ENCODE data around the gene SOX13. TPM values are rescaled to one million over a fixed set of nuclear protein-coding genes. Genes with fewer than 3 reads are reported as not detected.

Gene SOX13
- total RNA-seq, 1 experiment from 2014 or later = 53.0 TPM

DNA sequence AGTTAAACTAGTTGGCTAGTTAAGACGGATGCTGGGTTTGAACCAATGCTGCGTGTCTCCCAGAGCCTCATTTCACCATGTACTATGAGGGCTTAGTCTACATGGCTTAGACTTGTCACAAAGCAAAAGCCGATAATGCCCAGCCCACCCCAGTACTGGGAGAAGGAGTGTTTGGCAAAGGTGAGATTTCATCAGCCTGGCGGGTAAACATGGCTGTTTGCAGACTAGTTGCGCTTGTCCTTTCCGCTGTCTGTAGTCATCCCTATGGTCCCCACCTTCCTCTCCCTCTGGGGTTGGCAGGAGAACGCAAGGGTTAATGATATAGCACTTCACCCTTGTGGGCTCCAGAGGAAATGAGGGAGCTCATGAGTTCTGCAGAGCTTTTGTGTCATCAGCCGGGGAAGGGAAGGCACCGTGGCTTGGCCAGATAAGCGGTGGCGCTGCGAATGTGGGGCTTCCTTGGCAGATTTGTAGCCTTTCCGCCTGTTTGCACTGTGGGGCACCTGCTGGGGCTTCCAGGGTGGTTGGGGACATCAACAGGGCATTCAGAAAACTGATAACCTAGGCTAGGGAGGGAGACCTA, 29.2 kb downstream of the SOX13 start:
- no peaks in the 10 kb centered on the region for H3K9me3 ChIP-seq (ENCODE audit: control insufficient read depth, insufficient read depth, low read depth, low read length)
- ATAC-seq = no peak
- no peaks in the 10 kb centered on the region for H3K27me3 ChIP-seq (ENCODE audit: control insufficient read depth, insufficient read depth, low read length)
- BruUV-seq (replicated peaks) = no TSS peak
- H3K27ac ChIP-seq (ENCODE audit: low read length) = 0 out of 2 replicates have a peak overlapping the region, but pooled peaks have one; percentile 5
- ChIA-PET POLR2A (no interaction called here), CTCF (no interaction called here)
- in situ Hi-C loops (cut with HindIII; ENCODE audit: low pct_unique_long_range_greater_than_20kb, low sequenced_read_pairs) = no loop called here
- peaks cover 31% of the 10 kb centered on the region for H3K4me1 ChIP-seq (ENCODE audit: control insufficient read depth, insufficient read depth, low read length)
- no peak for DNase-seq (ENCODE audit: low read depth, low spot score)
- H3K4me3 ChIP-seq (ENCODE audit: low read depth in 2 of 2, low read length in 2 of 2) = no peak overlapping the region
- H3K36me3 ChIP-seq (ENCODE audit: control insufficient read depth, insufficient read depth, low read length) = no peaks in the 10 kb centered on the region
- TF ChIP-seq SIN3A (IDR thresholded peaks at IDR 0.05; ENCODE audit: borderline replicate concordance, insufficient read depth, low read depth, low read length) = no peak
- TF ChIP-seq REST (IDR thresholded peaks at IDR 0.05; ENCODE audit: insufficient read depth in 1 of 2, low read depth in 2 of 2, low read length in 1 of 2) = no peak
- no peak for TF ChIP-seq POLR2AphosphoS5 (IDR thresholded peaks at IDR 0.05; ENCODE audit: low read depth, low read length)
- no peak for TF ChIP-seq TCF7L2 (IDR thresholded peaks at IDR 0.05; ENCODE audit: low read depth, low read length)
- TF ChIP-seq CTCF (IDR thresholded peaks at IDR 0.05) = no peak
- intact Hi-C loops (cut with micrococcal nuclease; ENCODE audit: unreplicated experiment) = no loop called here

DNA sequence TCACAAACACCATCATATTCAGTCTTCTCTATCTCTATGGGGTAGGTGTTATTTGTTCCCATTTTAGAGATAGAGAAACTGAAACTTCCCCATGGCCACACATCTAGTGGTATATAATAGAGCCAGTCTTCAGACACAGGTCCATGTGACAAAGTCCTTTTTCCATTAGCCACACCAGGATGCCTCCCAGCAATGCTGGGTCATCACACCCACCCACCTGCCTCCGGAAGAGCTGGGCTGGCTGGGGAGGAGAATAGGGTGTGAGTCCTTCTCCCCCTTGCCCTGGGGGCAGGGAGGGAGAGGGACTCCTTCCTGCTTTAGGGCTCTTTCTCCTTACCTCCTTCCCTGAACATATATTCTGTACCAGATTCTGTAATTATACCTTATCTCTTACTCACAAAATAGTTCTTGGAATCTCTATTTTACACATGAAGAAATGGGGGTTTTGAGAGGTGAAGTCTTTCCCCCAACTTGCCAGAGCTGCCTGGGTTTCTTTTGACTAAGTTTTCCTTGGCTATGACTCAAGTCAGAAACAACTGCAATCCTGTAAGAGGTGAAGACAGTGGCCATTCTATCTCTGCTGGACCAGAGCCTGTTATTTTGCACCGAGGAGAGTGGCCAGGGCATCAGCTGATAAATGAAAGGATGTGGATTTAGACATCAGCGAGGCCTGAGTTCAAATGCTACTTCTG, 30.0 kb downstream of the SOX13 start:
- ATAC-seq (peak; percentile 33; the same call in 1 of the 2 replicates), DNase-seq (ENCODE audit: low read depth, low spot score) (no peak)
- intact Hi-C loops (cut with micrococcal nuclease; ENCODE audit: unreplicated experiment) = no loop called here
- ChIA-PET POLR2A (no interaction called here), CTCF (no interaction called here)
- no peak for TF ChIP-seq REST (IDR thresholded peaks at IDR 0.05; ENCODE audit: insufficient read depth in 1 of 2, low read depth in 2 of 2, low read length in 1 of 2)
- TF ChIP-seq TCF7L2 (IDR thresholded peaks at IDR 0.05; ENCODE audit: low read depth, low read length) = no peak
- no peak for TF ChIP-seq CTCF (IDR thresholded peaks at IDR 0.05)
- TF ChIP-seq SIN3A (IDR thresholded peaks at IDR 0.05; ENCODE audit: borderline replicate concordance, insufficient read depth, low read depth, low read length) = no peak
- TF ChIP-seq POLR2AphosphoS5 (IDR thresholded peaks at IDR 0.05; ENCODE audit: low read depth, low read length) = no peak
- Histone ChIP-seq H3K4me3 (ENCODE audit: low read depth in 2 of 2, low read length in 2 of 2) (no peak overlapping the region), H3K4me1 (ENCODE audit: control insufficient read depth, insufficient read depth, low read length) (peaks cover 33% of the 10 kb centered on the region), H3K27me3 (ENCODE audit: control insufficient read depth, insufficient read depth, low read length) (no peaks in the 10 kb centered on the region), H3K27ac (ENCODE audit: low read length) (peak overlapping the region; percentile 60; the same call in 1 of the 2 replicates), H3K9me3 (ENCODE audit: control insufficient read depth, insufficient read depth, low read depth, low read length) (no peaks in the 10 kb centered on the region), H3K36me3 (ENCODE audit: control insufficient read depth, insufficient read depth, low read length) (no peaks in the 10 kb centered on the region)
- in situ Hi-C loops (cut with HindIII; ENCODE audit: low pct_unique_long_range_greater_than_20kb, low sequenced_read_pairs) = no loop called here
- no TSS peak for BruUV-seq (replicated peaks)

All from Panc1 (cell line).